ENCODE data around the gene DUS2. TPM values are rescaled to one million over a fixed set of nuclear protein-coding genes. Genes with fewer than 3 reads are reported as not detected.
A peak's percentile ranks its signal among the peaks of the same experiment; 100 is the strongest.

Gene DUS2
- total RNA-seq, 1 experiment from 2014 or later: 33.6 TPM

DNA sequence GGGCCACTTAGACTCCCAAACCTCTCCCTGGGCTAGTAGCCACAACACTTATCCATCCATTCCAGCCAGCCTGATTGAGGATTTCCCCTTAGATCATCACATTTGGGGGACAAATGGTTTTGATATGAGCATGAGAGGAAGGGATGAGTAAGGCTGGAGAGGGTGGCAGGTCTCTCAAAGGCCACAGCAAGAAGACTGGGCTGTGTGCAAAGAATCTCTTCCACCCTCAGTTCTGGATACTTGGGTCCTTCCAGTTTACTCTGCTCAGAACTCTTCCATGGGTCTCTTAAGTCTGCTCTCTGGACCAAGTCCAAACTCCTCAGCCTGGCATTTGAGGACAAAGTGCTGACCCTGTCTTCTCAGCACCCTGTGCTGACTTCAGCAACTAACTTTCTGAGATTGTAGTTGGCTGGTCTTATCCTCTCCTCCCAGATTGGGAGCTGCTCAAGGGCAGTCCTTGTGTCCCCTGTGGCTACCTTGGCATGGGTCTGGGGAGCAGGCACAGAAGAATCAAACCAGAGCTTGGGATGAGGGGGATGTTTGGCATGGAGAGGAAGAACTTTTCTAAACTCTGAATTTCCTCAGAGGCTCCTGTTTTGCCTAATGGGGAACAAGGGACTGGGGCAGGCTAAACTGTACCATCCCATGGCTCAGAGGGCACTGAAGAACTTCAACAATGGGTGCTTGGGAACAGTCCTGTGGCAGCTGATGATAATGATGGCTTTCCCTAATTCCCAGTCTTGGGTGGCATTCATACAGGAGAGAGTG, 59.0 kb downstream of the DUS2 start:
- POLR2A ChIA-PET: no interaction called here
- no peak overlapping the region for H3K27ac Mint-ChIP-seq (ENCODE audit: unreplicated experiment)

DNA sequence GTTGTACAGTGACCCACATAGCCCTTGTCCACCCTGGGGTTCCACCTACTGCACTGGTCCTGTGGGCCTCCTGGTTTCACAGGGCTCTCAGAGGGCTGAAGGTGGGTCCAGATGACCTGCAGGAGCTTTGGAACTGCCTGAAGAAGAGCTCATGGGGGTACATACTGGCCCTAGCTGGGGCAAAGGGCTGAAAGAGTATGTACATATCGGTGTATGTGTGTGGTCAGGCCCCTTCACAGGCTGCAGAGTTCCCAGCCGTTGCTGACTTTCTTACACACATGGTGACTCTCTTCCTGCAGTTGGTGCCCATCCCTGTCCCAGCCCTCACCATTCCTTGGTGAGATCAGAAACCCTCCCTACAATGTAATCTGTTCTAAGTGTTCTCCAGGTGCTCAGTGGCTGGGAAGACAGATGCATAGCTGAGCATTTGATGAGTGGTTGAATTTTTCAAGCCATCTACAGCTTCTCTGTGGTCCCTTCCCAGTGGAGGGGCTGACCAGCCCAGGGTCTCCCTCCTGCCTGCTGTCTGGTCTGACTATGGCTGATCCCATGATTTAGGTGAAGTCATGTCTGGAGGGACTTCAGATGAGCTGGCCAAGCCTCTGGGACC, 59.6 kb downstream of the DUS2 start:
- Mint-ChIP-seq H3K27ac (ENCODE audit: unreplicated experiment) (no peak overlapping the region), H3K9me3 (ENCODE audit: unreplicated experiment) (no peaks in the 10 kb centered on the region), H3K4me1 (ENCODE audit: low read depth, unreplicated experiment) (peaks cover 29% of the 10 kb centered on the region), H3K27me3 (ENCODE audit: insufficient read depth, unreplicated experiment) (no peaks in the 10 kb centered on the region), H3K4me3 (ENCODE audit: unreplicated experiment) (no peak overlapping the region), H3K36me3 (ENCODE audit: insufficient read depth, unreplicated experiment) (peaks cover 27% of the 10 kb centered on the region)
- H3K9me3 ChIP-seq: no peaks in the 10 kb centered on the region
- CTCF ChIA-PET: interaction anchor here (0.7 to 3.5 kb wide), 3 partner anchors 11 to 152 kb away, joined by 3 to 27 read pairs (median 3); no protein-coding TSS in a partner anchor
- no peaks in the 10 kb centered on the region for H3K27me3 ChIP-seq (replicated peaks; ENCODE audit: control insufficient read depth, insufficient read depth, low read length)
- TF ChIP-seq, protein P1, sequence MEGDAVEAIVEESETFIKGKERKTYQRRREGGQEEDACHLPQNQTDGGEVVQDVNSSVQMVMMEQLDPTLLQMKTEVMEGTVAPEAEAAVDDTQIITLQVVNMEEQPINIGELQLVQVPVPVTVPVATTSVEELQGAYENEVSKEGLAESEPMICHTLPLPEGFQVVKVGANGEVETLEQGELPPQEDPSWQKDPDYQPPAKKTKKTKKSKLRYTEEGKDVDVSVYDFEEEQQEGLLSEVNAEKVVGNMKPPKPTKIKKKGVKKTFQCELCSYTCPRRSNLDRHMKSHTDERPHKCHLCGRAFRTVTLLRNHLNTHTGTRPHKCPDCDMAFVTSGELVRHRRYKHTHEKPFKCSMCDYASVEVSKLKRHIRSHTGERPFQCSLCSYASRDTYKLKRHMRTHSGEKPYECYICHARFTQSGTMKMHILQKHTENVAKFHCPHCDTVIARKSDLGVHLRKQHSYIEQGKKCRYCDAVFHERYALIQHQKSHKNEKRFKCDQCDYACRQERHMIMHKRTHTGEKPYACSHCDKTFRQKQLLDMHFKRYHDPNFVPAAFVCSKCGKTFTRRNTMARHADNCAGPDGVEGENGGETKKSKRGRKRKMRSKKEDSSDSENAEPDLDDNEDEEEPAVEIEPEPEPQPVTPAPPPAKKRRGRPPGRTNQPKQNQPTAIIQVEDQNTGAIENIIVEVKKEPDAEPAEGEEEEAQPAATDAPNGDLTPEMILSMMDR (IDR thresholded peaks at IDR 0.05; ENCODE audit: insufficient read depth in 1 of 2, low read depth in 1 of 2, low read length in 1 of 2, severe bottlenecking in 1 of 2, unreplicated experiment in 1 of 2): no peak
- intact Hi-C loops (cut with micrococcal nuclease; ENCODE audit: unreplicated experiment): no loop called here
- H3K36me3 ChIP-seq (ENCODE audit: control insufficient read depth, insufficient read depth, low read length): no peaks in the 10 kb centered on the region
- BruUV-seq (replicated peaks): no TSS peak
- H3K4me3 ChIP-seq (ENCODE audit: low read depth, low read length): no peak overlapping the region
- peaks cover 37% of the 10 kb centered on the region for H3K4me1 ChIP-seq
- POLR2A ChIA-PET: no interaction called here
- DNase-seq: no peak

More for the DNA sequence above, 59.0 kb downstream of the DUS2 start:
- CTCF ChIA-PET: no interaction called here
- Mint-ChIP-seq H3K9me3 (ENCODE audit: unreplicated experiment) (no peaks in the 10 kb centered on the region), H3K4me3 (ENCODE audit: unreplicated experiment) (no peak overlapping the region), H3K36me3 (ENCODE audit: insufficient read depth, unreplicated experiment) (peaks cover 27% of the 10 kb centered on the region), H3K27me3 (ENCODE audit: insufficient read depth, unreplicated experiment) (no peaks in the 10 kb centered on the region), H3K4me1 (ENCODE audit: low read depth, unreplicated experiment) (peaks cover 28% of the 10 kb centered on the region)
- DNase-seq: no peak
- no peak overlapping the region for H3K4me3 ChIP-seq (ENCODE audit: low read depth, low read length)
- no TSS peak for BruUV-seq (replicated peaks)
- H3K36me3 ChIP-seq (ENCODE audit: control insufficient read depth, insufficient read depth, low read length): peaks cover 1% of the 10 kb centered on the region; the same call in 1 of the 2 replicates
- H3K27me3 ChIP-seq (replicated peaks; ENCODE audit: control insufficient read depth, insufficient read depth, low read length): no peaks in the 10 kb centered on the region
- TF ChIP-seq, protein P1 (IDR thresholded peaks at IDR 0.05; ENCODE audit: insufficient read depth in 1 of 2, low read depth in 1 of 2, low read length in 1 of 2, severe bottlenecking in 1 of 2, unreplicated experiment in 1 of 2): no peak
- H3K4me1 ChIP-seq: peaks cover 36% of the 10 kb centered on the region
- no peaks in the 10 kb centered on the region for H3K9me3 ChIP-seq
- intact Hi-C loops (cut with micrococcal nuclease; ENCODE audit: unreplicated experiment): no loop called here

DNA sequence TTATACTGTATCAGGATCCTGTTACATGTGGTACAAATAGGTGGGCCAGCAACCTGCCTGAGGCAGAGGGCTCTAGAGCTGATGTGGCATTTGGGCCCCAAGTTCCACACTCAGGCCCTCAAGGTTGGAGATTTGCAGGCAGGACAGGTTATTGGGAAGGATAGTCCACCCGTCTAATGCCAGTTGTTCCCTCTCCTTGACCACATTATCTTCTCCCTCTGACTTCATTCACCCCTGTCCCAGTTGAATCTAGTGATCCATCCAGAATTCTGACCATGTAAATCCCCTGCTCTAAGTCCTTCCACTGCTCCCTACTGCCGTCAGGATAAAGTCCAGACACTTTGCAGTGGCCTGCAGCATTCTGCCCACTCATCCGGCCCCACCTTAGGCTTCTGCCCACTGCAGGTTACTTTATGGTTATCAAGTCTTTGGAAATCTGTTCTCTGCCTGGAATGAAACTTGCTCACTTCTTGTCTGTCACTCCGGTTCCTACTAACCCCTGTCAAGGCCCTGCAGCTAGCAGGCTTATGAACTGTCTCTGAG, 60.2 kb downstream of the DUS2 start:
- Histone ChIP-seq H3K4me1 (peaks cover 37% of the 10 kb centered on the region), H3K4me3 (ENCODE audit: low read depth, low read length) (no peak overlapping the region)

More for the DNA sequence above, 60.2 kb downstream of the DUS2 start:
- ChIA-PET POLR2A (interaction anchor here (2.6 to 3.5 kb wide), 3 partner anchors 18 to 154 kb away, joined by 12 to 27 read pairs (median 24); partner anchors contain the start of gene ESRP2), CTCF (interaction anchor here (0.5 to 3.5 kb wide), 7 partner anchors 11 to 201 kb away, joined by 3 to 27 read pairs (median 3); no protein-coding TSS in a partner anchor)
- Histone ChIP-seq H3K36me3 (ENCODE audit: control insufficient read depth, insufficient read depth, low read length) (no peaks in the 10 kb centered on the region), H3K9me3 (no peaks in the 10 kb centered on the region), H3K27me3 (replicated peaks; ENCODE audit: control insufficient read depth, insufficient read depth, low read length) (no peaks in the 10 kb centered on the region)
- DNase-seq: no peak
- TF ChIP-seq, protein P1 (IDR thresholded peaks at IDR 0.05; ENCODE audit: insufficient read depth in 1 of 2, low read depth in 1 of 2, low read length in 1 of 2, severe bottlenecking in 1 of 2, unreplicated experiment in 1 of 2): no peak
- peak overlapping the region; percentile 71 for H3K4me3 Mint-ChIP-seq (ENCODE audit: unreplicated experiment)
- peaks cover 23% of the 10 kb centered on the region for H3K36me3 Mint-ChIP-seq (ENCODE audit: insufficient read depth, unreplicated experiment)
- H3K27me3 Mint-ChIP-seq (ENCODE audit: insufficient read depth, unreplicated experiment): no peaks in the 10 kb centered on the region
- H3K27ac Mint-ChIP-seq (ENCODE audit: unreplicated experiment): peak overlapping the region; percentile 66
- BruUV-seq (replicated peaks): no TSS peak
- peaks cover 29% of the 10 kb centered on the region for H3K4me1 Mint-ChIP-seq (ENCODE audit: low read depth, unreplicated experiment)
- H3K9me3 Mint-ChIP-seq (ENCODE audit: unreplicated experiment): no peaks in the 10 kb centered on the region
- intact Hi-C loops (cut with micrococcal nuclease; ENCODE audit: unreplicated experiment): no loop called here

Data from Caco-2 (cell line).